H1 (cell line): ENCODE measurements around the gene REG1A. TPM values are rescaled to one million over a fixed set of nuclear protein-coding genes. Genes with fewer than 3 reads are reported as not detected.

Experiments used
- CBX5 ChIP-seq: fragments of 300-800, 300-1000 bp; sonication (generic); IDR thresholded peaks from 2 replicates; pipeline ENCODE4 v1.7.1; 2016; ENCODE audit warnings: antibody characterized with exemption, low read length, low read depth
- CHD2 ChIP-seq: IDR thresholded peaks from 2 replicates; pipeline ENCODE4 v1.6.1; 2012; ENCODE audit warnings: low read length, improper control_type of control experiment
- CHD7 ChIP-seq: fragments of 300-600 bp; sonication (generic); IDR thresholded peaks from 2 replicates; pipeline ENCODE4 v1.7.1; 2012; ENCODE audit warnings: low read length, moderate library complexity, mild to moderate bottlenecking, inconsistent platforms; ENCODE audit not compliant: insufficient replicate concordance
- GTF2F1 ChIP-seq: IDR thresholded peaks from 2 replicates; pipeline ENCODE4 v1.6.1; 2012; ENCODE audit warnings: low read depth, low read length, improper control_type of control experiment, borderline replicate concordance
- NRF1 ChIP-seq: IDR thresholded peaks from 2 replicates; pipeline ENCODE4 v1.6.1; 2011; ENCODE audit warnings: mild to moderate bottlenecking, low read depth, low read length, improper control_type of control experiment
- POLR2A ChIP-seq, 2 experiments: IDR thresholded peaks; 1 replicate in 1 of 2; 2 replicates in 1 of 2; pipeline ENCODE4 v1.6.1; 2011; ENCODE audit warnings: low read depth in 2 of 2, low read length in 2 of 2, mild to moderate bottlenecking in 2 of 2; ENCODE audit errors: control extremely low read depth in 1 of 2
- RFX5 ChIP-seq: IDR thresholded peaks from 2 replicates; pipeline ENCODE4 v1.6.1; 2011; ENCODE audit warnings: low read depth, low read length, improper control_type of control experiment, borderline replicate concordance
- SP2 ChIP-seq: IDR thresholded peaks from 2 replicates; pipeline ENCODE4 v1.6.1; 2012; ENCODE audit warnings: mild to moderate bottlenecking, low read length, inconsistent platforms
- SUZ12 ChIP-seq: fragments of 200-600 bp; sonication (generic); IDR thresholded peaks from 2 replicates; pipeline ENCODE4 v1.6.1; 2012; ENCODE audit warnings: mild to moderate bottlenecking, inconsistent platforms, low read length, moderate library complexity, mixed read lengths
- TEAD4 ChIP-seq: IDR thresholded peaks from 2 replicates; pipeline ENCODE4 v1.6.1; 2012; ENCODE audit warnings: low read depth, low read length, inconsistent platforms, mixed read lengths
- YY1 ChIP-seq: IDR thresholded peaks from 2 replicates; pipeline ENCODE4 v1.6.1; 2011; ENCODE audit warnings: low read depth, mild to moderate bottlenecking, low read length
- polyA plus RNA-seq, 7 experiments: library from polyadenylated mRNA; depleted of rRNA in 3 of 7; stranded (reverse) in 5 of 7; unstranded in 2 of 7; fragments of >200 nt in 5 of 7; fragments of 200-250 nt in 2 of 7; gene quantifications; 1 replicate in 5 of 7; 2 replicates in 1 of 7; 4 replicates in 1 of 7; pipeline versions ENCODE4 v1.2.1 to v1.2.3, GENCODE V29; 2011 to 2013; ENCODE audit warnings: missing spikeins in 2 of 7, mixed read lengths in 2 of 7
- total RNA-seq: library from RNA; stranded (reverse); fragmentation: NEBNext Ultra II Directional; extraction: Animal tissue kit (Norgen Biotek cat#: 25700); gene quantifications from 2 replicates; pipeline ENCODE4 v1.2.1, GENCODE V29; 2021

Gene REG1A
- total and polyA plus RNA-seq, 2 of the 8 experiments (the other 6 are each of a cell fraction or from before 2014, with no cell fraction given), result not detected

DNA sequence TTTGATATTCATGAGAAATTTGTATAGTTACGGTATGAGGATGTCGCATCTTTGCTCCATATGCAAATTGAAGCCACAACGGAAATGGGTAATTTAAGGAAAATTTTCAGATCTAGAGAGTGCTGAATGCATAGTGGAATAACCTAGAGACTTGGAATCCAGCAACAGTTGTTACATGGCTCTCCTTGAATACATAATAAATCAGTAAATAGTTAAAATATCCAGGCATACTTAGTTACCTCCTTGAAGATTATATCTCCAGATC lies 5.4 kb downstream of the REG1A start (continued):
- no peak for TF ChIP-seq CHD7
- no peak for TF ChIP-seq CHD2
- TF ChIP-seq SP2, result no peak
- no peak for TF ChIP-seq POLR2A (IDR thresholded peaks at IDR 0.05; ENCODE audit: control extremely low read depth in 1 of 2, low read depth in 2 of 2, low read length in 2 of 2)
- TF ChIP-seq RFX5, result no peak
- TF ChIP-seq TEAD4, result no peak
- TF ChIP-seq YY1, result no peak
- no peak for TF ChIP-seq CBX5
- TF ChIP-seq GTF2F1, result no peak
- no peak for TF ChIP-seq NRF1
- TF ChIP-seq SUZ12, result no peak
